HepG2 (cell line): ENCODE data around the gene LILRB5. TPM values are rescaled to one million over a fixed set of nuclear protein-coding genes. Genes with fewer than 3 reads are reported as not detected.

Experiments
- CBFB ChIP-seq: sonication (generic); formaldehyde crosslinking; IDR thresholded peaks from 2 replicates; pipeline ENCODE4 v1.4.0; 2020; ENCODE audit warnings: missing genetic modification reagents
- ESRRA ChIP-seq: sonication (generic); formaldehyde crosslinking; IDR thresholded peaks from 2 replicates; pipeline ENCODE4 v1.5.1; 2020; ENCODE audit warnings: mild to moderate bottlenecking, low read depth, missing genetic modification reagents
- HDAC2 ChIP-seq: sonication (generic); formaldehyde crosslinking; IDR thresholded peaks from 2 replicates; pipeline ENCODE4 v1.4.0; 2020; ENCODE audit warnings: missing genetic modification reagents
- MEIS1 ChIP-seq: sonication (generic); formaldehyde crosslinking; IDR thresholded peaks from 2 replicates; pipeline ENCODE4 v1.9.0; 2021; ENCODE audit warnings: mild to moderate bottlenecking, missing genetic modification reagents, moderate library complexity, borderline replicate concordance
- MTF2 ChIP-seq: sonication (generic); formaldehyde crosslinking; IDR thresholded peaks from 2 replicates; pipeline ENCODE4 v1.5.0; 2020; ENCODE audit warnings: missing genetic modification reagents, borderline replicate concordance
- NR3C1 ChIP-seq: sonication (generic); formaldehyde crosslinking; IDR thresholded peaks from 2 replicates; pipeline ENCODE4 v1.4.0; 2020; ENCODE audit warnings: missing genetic modification reagents
- NRL ChIP-seq: sonication (generic); formaldehyde crosslinking; IDR thresholded peaks from 2 replicates; pipeline ENCODE4 v1.5.0; 2020; ENCODE audit warnings: missing genetic modification reagents, mild to moderate bottlenecking, moderate library complexity, borderline replicate concordance
- RFX1 ChIP-seq: fragments of 450-650 bp; IDR thresholded peaks from 2 replicates; pipeline ENCODE4 v1.6.1; 2017
- RXRB ChIP-seq: IDR thresholded peaks from 2 replicates; pipeline ENCODE4 v1.6.1; 2016; ENCODE audit warnings: borderline replicate concordance, missing genetic modification reagents, missing compliant biosample characterization
- SCMH1 ChIP-seq: sonication (generic); formaldehyde crosslinking; IDR thresholded peaks from 2 replicates; pipeline ENCODE4 v1.9.0; 2021; ENCODE audit warnings: missing genetic modification reagents, mild to moderate bottlenecking, borderline replicate concordance
- ZBTB7A ChIP-seq: sonication (generic); formaldehyde crosslinking; IDR thresholded peaks from 2 replicates; pipeline ENCODE4 v1.8.0; 2022; ENCODE audit warnings: mild to moderate bottlenecking, missing genetic modification reagents
- ZSCAN25 ChIP-seq: sonication (generic); formaldehyde crosslinking; IDR thresholded peaks from 2 replicates; pipeline ENCODE4 v1.8.0; 2022; ENCODE audit warnings: mild to moderate bottlenecking, missing genetic modification reagents
- ZSCAN31 ChIP-seq: sonication (generic); formaldehyde crosslinking; IDR thresholded peaks from 2 replicates; pipeline ENCODE4 v1.5.0; 2020; ENCODE audit warnings: low read depth, mild to moderate bottlenecking, missing genetic modification reagents
- ZZZ3 ChIP-seq: sonication (generic); formaldehyde crosslinking; IDR thresholded peaks from 2 replicates; pipeline ENCODE4 v1.4.0; 2020; ENCODE audit warnings: missing genetic modification reagents, mild to moderate bottlenecking, borderline replicate concordance
- polyA plus RNA-seq, 8 experiments: library from polyadenylated mRNA; depleted of rRNA in 3 of 8; stranded (reverse) in 7 of 8; unstranded in 1 of 8; fragments of >200 nt; fragmentation: Illumina TruSeq in 4 of 8; extraction: Trizol in 4 of 8; gene quantifications; 2 replicates each; pipeline versions ENCODE4 v1.2.1 to v1.2.3, GENCODE V29; 2011 to 2016; ENCODE audit warnings: low read depth in 4 of 8, missing spikeins in 1 of 8, mixed read lengths in 1 of 8; ENCODE audit not compliant: insufficient read depth in 1 of 8
- total RNA-seq, 5 experiments: library from RNA; depleted of rRNA; stranded (reverse); fragments of >200 nt; fragmentation: Illumina TruSeq; extraction: Trizol; gene quantifications; 2 replicates each; pipeline ENCODE4 v1.2.3, GENCODE V29; 2016; ENCODE audit warnings: low read depth in 1 of 5
- TF ChIP-seq, protein P1 (sequence below): sonication (generic); formaldehyde crosslinking; IDR thresholded peaks from 2 replicates; pipeline ENCODE4 v1.8.1; 2023; ENCODE audit warnings: mild to moderate bottlenecking, inconsistent platforms, moderate library complexity, missing genetic modification reagents, borderline replicate concordance
- TF ChIP-seq, protein P2 (sequence below): sonication (generic); formaldehyde crosslinking; IDR thresholded peaks from 2 replicates; pipeline ENCODE4 v1.5.1; 2020; ENCODE audit warnings: mild to moderate bottlenecking, missing genetic modification reagents, borderline replicate concordance
- TF ChIP-seq, protein P3 (sequence below): sonication (generic); formaldehyde crosslinking; conservative IDR thresholded peaks from 2 replicates; pipeline ENCODE4 v1.4.0; 2020; ENCODE audit warnings: missing genetic modification reagents
- TF ChIP-seq, protein P4 (sequence below): sonication (generic); formaldehyde crosslinking; conservative IDR thresholded peaks from 2 replicates; pipeline ENCODE4 v1.8.0; 2022; ENCODE audit warnings: missing genetic modification reagents

Gene LILRB5
- total and polyA plus RNA-seq, 2 of the 13 experiments (the other 11 are each of a cell fraction or from before 2014, with no cell fraction given), result not detected

- TF ChIP-seq, protein P1, sequence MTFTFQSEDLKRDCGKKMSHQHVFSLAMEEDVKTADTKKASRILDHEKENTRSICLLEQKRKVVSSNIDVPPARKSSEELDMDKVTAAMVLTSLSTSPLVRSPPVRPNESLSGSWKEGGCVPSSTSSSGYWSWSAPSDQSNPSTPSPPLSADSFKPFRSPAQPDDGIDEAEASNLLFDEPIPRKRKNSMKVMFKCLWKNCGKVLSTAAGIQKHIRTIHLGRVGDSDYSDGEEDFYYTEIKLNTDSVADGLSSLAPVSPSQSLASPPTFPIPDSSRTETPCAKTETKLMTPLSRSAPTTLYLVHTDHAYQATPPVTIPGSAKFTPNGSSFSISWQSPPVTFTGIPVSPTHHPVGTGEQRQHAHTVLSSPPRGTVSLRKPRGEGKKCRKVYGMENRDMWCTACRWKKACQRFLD (CRISPR knock-in tag), result no peak
- no peak for TF ChIP-seq ZBTB7A
- peak; percentile 43; the same call in 1 of the 2 replicates for TF ChIP-seq ZSCAN25
- TF ChIP-seq SCMH1 (CRISPR knock-in tag), result no peak
- TF ChIP-seq ZSCAN31 (CRISPR knock-in tag), result no peak
- TF ChIP-seq ZZZ3 (CRISPR knock-in tag), result no peak
- peak; percentile 52 for TF ChIP-seq HDAC2 (CRISPR knock-in tag)
- no peak for TF ChIP-seq CBFB
- TF ChIP-seq RFX1, result no peak
- TF ChIP-seq, protein P2, sequence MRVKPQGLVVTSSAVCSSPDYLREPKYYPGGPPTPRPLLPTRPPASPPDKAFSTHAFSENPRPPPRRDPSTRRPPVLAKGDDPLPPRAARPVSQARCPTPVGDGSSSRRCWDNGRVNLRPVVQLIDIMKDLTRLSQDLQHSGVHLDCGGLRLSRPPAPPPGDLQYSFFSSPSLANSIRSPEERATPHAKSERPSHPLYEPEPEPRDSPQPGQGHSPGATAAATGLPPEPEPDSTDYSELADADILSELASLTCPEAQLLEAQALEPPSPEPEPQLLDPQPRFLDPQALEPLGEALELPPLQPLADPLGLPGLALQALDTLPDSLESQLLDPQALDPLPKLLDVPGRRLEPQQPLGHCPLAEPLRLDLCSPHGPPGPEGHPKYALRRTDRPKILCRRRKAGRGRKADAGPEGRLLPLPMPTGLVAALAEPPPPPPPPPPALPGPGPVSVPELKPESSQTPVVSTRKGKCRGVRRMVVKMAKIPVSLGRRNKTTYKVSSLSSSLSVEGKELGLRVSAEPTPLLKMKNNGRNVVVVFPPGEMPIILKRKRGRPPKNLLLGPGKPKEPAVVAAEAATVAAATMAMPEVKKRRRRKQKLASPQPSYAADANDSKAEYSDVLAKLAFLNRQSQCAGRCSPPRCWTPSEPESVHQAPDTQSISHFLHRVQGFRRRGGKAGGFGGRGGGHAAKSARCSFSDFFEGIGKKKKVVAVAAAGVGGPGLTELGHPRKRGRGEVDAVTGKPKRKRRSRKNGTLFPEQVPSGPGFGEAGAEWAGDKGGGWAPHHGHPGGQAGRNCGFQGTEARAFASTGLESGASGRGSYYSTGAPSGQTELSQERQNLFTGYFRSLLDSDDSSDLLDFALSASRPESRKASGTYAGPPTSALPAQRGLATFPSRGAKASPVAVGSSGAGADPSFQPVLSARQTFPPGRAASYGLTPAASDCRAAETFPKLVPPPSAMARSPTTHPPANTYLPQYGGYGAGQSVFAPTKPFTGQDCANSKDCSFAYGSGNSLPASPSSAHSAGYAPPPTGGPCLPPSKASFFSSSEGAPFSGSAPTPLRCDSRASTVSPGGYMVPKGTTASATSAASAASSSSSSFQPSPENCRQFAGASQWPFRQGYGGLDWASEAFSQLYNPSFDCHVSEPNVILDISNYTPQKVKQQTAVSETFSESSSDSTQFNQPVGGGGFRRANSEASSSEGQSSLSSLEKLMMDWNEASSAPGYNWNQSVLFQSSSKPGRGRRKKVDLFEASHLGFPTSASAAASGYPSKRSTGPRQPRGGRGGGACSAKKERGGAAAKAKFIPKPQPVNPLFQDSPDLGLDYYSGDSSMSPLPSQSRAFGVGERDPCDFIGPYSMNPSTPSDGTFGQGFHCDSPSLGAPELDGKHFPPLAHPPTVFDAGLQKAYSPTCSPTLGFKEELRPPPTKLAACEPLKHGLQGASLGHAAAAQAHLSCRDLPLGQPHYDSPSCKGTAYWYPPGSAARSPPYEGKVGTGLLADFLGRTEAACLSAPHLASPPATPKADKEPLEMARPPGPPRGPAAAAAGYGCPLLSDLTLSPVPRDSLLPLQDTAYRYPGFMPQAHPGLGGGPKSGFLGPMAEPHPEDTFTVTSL (CRISPR knock-in tag), result no peak
- no peak for TF ChIP-seq ESRRA (CRISPR knock-in tag)
- no peak for TF ChIP-seq MEIS1 (CRISPR knock-in tag)
- TF ChIP-seq RXRB (CRISPR knock-in tag), result peak; percentile 56; the same call in 1 of the 2 replicates
- peak; percentile 49; the same call in 1 of the 2 replicates for TF ChIP-seq NRL
- TF ChIP-seq, protein P3, sequence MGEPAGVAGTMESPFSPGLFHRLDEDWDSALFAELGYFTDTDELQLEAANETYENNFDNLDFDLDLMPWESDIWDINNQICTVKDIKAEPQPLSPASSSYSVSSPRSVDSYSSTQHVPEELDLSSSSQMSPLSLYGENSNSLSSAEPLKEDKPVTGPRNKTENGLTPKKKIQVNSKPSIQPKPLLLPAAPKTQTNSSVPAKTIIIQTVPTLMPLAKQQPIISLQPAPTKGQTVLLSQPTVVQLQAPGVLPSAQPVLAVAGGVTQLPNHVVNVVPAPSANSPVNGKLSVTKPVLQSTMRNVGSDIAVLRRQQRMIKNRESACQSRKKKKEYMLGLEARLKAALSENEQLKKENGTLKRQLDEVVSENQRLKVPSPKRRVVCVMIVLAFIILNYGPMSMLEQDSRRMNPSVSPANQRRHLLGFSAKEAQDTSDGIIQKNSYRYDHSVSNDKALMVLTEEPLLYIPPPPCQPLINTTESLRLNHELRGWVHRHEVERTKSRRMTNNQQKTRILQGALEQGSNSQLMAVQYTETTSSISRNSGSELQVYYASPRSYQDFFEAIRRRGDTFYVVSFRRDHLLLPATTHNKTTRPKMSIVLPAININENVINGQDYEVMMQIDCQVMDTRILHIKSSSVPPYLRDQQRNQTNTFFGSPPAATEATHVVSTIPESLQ (CRISPR knock-in tag), result no peak
- TF ChIP-seq, protein P4, sequence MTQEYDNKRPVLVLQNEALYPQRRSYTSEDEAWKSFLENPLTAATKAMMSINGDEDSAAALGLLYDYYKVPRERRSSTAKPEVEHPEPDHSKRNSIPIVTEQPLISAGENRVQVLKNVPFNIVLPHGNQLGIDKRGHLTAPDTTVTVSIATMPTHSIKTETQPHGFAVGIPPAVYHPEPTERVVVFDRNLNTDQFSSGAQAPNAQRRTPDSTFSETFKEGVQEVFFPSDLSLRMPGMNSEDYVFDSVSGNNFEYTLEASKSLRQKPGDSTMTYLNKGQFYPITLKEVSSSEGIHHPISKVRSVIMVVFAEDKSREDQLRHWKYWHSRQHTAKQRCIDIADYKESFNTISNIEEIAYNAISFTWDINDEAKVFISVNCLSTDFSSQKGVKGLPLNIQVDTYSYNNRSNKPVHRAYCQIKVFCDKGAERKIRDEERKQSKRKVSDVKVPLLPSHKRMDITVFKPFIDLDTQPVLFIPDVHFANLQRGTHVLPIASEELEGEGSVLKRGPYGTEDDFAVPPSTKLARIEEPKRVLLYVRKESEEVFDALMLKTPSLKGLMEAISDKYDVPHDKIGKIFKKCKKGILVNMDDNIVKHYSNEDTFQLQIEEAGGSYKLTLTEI (CRISPR knock-in tag), result no peak
- TF ChIP-seq MTF2, result no peak
- TF ChIP-seq NR3C1, result no peak
Measured at GRCh38 chr19:54231077-54231931, 25.8 kb downstream of the LILRB5 start (continued).
